NT2/D1 (cell line): ENCODE data around the gene WNK2.

ENCODE experiments used
- SUZ12 ChIP-seq: IDR thresholded peaks from 2 replicates; pipeline ENCODE4 v1.6.1; 2011; ENCODE audit not compliant: insufficient read length, insufficient read depth; ENCODE audit errors: extremely low read depth
- YY1 ChIP-seq: IDR thresholded peaks from 2 replicates; pipeline ENCODE4 v1.6.1; 2011; ENCODE audit not compliant: insufficient read length, insufficient read depth
- ZNF274 ChIP-seq: IDR thresholded peaks from 2 replicates; pipeline ENCODE4 v1.6.1; 2011; ENCODE audit warnings: mild to moderate bottlenecking, low read depth, low read length

DNA sequence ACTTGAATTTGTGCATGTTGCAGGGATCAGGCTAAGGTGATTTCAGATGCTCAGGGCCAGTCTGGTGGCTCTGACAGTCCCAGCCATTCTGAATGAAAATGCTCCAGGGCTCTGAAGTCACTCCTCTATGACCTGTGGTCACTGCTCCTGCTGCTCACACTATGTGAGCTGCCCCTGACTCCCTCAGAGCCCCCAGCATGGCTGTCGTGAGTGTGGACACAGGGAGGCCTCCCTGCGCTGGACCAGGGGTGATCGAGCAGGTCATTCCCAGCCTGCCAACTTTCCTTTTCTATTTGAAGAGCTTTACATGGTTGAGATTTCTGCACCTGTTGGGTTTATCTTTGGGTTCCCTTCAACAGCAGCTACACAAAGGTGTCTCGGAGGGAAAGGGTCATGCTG, 74.5 kb downstream of the WNK2 start:
- no peak for TF ChIP-seq ZNF274
- no peak for TF ChIP-seq SUZ12
- TF ChIP-seq YY1: no peak
